DMS 273 treated with DMSO at 0.1 percent for 48 hours (cell line): ENCODE measurements around the gene KCNQ1.

Source experiments
- DNase-seq: peaks from one replicate; lab custom pipeline; 2025; lab: John Stamatoyannopoulos, UW

The KCNQ1 gene

DNA sequence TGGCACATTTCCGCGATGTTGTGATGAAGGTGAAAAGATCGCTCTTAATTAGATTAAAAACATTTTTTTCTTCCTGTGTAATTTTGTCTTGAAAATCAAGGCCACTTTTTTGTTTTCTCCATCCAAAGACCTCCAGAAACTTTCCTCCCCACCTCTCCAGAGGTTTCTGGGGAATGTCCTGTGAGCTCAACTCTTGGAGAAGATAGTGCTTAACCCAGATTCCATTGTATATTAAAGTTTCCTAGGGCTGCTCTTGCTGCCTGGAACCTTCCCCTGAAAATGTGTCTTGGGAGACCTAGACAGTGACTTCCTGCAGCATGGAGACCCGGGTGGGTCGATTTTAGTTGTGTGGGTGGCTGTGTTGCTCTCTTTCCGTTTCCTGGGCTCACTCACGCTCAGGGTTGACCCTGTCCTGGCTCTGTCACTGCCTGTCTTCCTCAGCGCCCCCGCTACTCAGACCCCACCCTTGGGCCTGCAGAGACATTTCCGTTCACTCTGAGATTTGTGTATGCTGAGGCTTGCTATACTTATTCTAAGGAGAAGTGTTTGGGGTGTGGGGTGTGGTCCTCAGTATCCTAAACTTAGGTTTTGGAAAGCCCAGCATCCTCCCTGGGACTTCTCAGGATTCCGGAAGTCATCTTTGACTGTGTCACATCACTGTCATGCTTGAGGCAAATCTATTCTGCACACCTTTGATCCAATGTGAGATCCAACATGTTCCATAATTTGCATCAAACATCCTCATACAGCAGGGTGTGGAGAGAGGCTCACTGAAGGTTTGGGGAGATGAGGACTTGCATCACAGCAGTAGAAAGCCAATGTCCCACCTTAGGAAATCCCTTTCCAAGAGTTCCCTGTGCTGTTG is 207.8 kb downstream of the KCNQ1 start:
- DNase-seq = no peak

DNA sequence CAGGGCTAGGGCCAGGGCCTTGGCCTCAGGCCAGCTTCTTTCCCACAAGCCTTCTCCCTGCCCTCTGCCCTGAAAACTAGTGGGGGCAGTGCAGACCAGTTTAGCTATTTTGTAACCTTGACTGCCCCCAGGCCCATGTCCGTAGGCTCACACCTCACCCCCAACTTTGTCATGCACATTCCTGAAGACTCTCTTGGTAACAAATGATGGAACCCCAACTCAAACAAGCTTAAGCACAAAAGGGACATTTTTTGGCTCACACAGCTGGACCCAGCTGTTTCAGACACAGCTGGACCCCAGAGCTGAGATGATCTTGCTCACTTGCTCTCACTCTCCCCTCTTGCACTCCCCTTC is 208.4 kb downstream of the KCNQ1 start:
- no peak for DNase-seq

DNA sequence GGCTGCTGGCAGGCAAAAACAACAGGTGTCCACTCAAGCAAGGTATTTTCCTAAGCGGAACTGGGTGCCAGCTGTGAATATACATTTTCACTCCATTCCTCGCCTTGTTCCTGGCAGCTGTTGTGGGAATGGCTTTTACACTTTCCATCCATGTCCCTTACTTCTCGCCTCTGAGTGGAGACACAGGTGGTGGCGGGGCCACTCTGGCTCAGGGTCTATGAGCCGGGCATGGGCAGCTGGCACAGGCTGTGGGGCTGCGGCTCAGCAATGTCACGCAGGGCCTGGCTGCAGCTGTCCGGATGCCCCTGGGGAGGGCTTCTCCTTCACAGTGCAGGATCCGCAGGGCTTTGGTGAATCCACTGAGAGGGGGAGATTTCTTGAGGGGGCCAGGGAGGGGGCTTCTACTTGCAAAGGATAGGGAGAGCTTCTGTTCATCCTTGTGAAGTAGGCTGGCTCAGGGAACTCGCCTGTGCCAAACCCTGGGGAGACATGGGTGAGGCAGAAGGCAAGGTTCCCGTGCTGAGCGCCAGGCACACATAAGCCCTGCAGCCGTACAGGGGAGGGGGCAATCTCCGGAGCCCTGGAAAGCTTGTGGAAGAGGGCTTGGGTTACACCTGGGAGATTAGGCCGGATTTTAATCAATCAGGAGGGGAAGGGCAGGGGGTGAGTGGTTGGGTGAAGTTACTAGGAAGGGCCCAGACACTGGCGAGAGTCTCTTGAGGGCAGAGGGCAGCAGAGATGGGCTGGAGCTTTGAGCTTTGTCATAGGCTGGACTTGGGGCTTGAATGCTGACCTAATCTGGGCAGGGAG is 209.3 kb downstream of the KCNQ1 start:
- DNase-seq = peak; percentile 15

DNA sequence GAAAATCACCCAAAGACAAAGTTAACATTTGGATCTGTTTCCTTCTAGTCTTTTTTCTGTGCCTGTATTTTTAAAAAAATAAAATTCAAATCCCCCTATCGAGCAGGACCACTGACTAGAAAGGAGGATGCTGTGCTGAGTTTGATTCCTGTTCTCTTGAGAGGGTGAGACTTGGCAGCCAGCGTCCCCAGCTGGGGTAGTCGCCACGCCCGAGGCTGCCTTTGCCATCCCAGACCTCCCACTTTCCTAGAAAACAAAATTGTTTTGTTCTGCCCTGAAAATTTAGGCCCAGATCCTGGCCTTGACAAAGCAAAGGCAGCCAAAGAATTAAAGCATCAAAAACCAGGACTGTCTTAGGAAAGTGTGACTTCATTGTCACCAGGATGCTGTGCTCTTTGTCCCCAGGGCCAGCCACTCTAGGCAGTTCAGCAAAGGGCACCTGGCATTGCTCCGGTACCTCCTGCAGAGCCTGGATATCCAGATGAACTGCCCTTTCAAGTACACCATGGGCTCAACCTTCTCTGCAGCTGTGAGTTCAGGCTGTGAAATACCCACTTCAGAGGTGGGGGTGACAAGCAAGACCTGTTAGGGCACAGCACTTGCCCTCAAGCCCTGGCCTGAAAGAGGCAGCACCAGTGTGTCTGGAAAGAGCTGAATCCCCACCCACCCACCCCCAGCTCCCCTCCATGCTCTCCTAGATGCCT is 210.4 kb downstream of the KCNQ1 start:
- DNase-seq = no peak

DNA sequence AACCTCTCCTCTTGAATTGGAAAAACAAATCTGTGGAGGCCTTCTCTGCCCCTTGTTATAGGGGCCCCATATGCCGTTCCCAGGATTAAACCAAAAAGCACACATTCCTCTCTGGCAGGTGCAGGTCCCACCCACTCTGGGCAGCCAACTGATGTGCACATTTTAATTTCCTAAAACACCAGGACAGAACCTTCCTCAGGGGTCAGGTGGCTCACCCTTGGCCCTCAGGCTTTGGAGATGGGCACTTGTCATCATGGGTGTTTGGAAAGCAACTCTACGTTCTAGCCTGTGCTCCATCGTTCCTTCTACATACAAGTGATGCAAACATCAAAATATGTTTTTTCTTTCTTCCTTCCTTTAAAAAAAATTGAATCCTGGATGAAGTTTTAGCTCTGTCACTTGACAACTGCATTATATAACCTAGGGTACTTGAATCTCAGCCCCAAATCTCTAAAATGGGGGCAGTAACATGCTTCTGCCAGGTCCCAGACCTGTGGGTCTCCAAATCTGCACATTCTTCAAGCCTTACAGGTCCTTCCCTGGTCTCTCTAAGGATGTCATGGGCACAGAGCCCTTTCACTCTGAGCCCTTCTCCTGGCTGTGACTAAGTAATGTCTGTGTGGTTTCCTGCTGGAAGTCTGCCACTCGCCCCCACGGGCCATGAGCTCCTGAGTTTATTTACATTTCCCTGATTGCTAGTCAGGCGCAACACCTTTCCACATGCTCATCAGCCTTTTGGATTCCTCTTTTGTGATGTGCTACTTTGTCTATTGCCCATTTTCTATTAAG is 211.2 kb downstream of the KCNQ1 start:
- no peak for DNase-seq

DNA sequence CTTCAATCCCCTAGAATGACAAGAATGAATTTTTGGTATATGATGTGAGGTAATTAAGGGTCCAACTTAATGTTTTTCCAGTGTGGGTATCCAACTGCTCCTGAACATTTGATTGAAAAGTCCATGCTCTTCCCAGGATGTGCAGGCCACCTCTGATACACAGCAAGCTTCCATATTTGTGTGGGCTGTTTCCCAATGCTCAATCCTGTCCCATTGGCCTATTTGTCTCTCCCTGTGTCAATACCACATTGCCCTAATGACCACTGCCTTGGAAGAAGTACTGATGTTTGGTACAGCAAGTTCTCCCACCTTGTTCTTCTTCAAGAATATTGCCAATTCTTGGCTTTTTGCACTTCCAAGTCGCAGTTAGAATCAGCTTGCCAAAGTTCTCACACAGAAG is 212.1 kb downstream of the KCNQ1 start:
- no peak for DNase-seq

DNA sequence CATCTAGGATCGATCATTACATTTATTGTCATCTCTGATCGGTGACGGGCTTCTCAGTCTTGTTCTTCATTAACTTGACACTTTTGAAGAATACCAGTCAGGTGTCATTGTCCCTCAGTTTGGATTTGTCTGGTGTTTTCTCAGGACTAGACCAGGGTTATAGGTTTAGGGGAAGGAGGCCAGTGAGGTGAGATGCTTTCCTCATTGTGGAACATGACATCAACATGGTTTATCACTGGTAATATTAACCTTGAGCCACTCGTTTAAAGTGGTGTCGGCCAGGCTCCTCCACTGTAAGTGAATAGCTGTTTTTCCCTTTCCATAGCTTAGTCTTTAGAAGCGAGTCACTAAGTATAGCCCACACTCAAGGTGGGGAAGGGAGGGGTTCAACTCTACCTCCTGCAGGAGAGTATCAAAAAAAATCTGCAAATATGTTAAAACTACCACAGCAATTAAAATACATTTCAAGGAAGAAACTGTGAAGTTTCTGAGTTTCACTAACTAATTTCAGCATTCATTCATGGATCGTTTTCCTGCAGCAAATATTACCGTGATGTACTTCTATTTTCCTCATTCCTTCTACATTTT is 213.0 kb downstream of the KCNQ1 start:
- DNase-seq = no peak

DNA sequence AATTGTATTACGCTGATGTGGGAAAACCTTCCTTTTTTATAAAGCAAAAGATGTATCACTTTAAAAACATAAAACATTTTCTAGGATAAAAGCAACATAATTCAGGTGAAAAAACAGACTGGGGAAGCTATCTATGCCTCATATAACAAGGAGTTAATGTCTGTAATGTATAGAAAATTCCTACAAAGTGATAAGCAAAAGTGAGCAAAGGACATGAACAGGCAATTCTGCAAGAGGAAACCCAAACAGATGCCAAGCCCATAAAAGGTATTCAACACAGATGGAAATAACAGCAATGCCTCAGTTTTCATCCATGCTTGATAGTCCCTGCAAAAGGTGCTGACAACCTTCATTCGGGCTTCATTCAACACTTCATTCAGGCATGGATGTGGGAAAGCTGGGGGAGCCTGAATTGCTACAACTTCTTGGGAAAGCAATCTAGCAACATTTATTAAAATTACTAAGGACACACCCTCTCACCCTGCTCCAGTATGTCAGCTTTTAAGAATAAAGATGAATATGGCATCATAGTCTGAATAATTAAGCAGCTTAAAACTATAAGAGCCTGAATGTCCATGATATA is 215.6 kb downstream of the KCNQ1 start:
- DNase-seq = no peak

DNA sequence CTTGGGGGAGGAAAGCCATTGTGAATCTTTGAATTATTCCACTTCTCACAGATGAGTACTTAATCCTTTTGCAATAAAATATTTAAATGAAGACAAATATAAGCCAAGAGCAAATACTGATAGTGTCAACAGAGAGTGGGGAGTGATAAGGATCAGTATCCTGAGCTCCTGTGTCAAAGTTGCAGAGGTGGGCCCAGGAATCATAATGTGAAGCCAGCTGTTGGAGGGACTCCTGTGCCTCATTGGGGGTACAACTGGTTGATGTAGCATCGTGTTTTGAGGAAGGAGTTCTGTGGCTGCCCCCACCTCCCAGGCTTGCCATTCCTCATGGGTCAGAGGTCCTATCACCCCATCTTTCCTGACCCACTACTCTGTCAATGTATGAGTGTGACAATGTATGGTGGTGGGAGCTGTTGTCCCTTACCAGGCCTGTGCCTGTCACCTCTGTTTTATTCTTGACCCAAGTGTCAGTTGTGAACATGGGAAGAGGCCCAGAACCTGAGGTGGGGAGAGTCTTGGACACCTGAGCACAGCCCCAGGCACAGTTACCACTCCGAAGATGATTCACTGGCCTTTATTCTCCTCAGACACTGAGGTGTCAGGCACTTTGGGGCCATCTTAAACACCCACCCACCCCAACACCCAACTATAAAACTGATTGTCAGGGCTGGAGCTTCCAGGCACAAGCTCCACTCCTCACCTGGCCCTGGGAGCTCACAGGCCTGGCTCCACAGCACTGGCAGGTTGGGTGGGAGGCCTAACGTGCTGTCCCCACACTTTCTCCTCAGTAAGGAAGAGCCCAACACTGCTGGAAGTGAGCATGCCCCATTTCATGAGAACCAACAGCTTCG is 216.6 kb downstream of the KCNQ1 start:
- no peak for DNase-seq

DNA sequence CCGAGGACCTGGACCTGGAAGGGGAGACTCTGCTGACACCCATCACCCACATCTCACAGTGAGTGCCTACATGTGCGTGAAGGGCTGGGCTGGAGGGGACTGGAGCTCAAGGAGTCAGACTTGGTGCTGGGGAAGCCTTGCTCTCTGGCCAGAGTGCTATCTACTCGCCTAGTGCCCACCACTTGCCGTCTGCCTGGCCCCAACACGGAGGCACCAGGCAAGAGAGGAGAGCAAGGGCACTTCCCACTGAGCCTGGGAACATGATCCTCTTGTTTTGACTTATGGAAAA is 217.2 kb downstream of the KCNQ1 start:
- no peak for DNase-seq

DNA sequence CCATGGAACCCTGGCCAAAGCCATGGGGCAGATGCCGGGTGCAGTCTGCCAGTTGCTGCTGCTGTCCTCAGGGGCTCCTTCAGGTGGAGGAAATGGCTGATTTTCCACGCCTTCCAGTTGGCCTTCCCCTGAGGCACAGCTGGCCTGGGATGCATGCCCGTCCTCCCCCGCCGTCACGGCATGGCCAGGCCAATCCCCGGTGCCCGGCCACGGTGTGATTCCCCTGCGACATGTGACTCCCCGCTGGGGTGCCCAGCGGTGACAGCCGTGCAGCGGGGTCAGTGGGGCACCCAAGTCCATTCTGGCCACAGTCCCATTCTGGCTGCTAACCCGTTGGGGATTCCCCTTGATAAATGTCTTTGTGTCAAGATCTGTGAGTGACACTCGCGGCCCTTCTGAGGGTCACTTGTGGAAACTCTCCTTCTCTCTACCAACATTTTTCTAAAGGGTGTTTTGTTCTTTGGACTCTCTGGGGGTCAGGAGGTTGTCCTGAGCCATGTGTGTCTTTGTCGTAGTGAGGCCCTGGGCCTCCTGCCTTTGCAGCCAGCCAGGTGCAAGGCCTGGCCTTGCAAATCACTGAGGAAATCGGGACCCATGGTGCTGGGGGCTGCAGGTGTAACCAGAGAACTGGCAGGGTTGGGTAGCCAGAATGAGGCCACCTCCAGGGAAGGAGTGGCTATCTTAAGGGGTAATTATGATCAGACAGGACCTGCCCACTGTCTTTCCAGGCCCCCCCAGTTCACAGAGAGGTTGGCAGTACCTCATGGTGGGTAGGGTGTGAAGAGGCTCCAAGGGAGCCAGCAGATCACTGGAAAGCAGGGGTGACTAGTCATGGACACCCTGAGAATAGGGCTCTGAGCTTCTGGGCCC is 217.9 kb downstream of the KCNQ1 start:
- DNase-seq = no peak

DNA sequence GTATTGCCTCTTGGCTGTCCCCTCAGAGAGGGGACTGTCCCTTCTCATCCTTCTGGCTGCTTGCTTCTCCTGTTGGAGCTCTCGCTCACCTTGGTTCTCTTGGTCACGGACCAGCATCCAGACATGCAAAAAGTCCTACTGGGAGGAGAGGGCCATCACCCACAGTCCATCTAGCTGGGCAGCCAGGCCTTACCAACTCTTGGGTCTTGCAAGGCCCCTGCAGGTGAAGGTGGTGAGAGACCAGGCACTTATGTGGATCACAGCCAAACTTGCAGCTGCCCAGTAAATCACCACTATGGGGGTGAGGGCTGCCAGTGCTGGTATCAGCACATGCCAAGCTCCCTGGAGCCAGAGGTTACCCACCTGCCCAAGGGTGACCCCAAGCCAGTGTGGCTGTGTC is 218.7 kb downstream of the KCNQ1 start:
- no peak for DNase-seq

DNA sequence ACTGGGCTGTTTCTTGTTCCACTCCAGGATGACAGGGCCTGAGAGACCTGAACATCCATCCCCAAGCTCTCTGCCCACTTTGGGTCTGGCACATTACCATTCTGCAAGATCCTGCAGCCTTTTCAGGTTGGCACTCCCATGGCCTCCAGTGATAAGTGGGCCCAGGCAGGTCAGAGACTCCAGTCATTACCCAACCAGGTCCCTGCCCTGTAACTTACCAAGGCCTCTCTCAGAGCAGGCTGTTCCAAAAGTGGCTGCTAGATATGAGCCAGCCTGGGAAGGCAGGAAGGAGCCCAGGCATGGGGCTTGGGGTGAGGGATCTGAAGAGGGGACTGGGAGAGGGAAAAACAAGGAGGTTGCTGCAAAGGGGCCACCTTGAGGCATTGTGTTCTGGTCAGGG is 219.1 kb downstream of the KCNQ1 start:
- DNase-seq = no peak

DNA sequence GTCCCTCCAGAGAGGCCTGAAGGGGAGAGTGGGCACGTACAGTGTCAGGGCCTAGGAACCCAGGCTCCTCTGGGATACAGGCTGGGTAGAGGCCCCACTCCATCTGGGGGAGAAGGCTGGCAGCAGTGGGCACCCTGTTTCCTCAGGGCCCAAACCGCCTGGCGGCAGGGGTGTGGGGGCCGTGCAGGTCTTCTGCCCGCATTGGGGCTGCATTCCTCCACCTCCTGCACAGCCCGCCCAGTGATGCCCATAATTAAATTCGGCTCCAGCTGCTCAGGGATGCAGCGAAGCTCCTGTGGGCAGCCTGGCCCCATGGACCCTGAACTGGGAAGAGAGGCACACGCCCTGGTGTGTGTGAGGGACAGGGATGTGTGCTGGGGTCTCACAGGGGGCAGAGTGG is 219.6 kb downstream of the KCNQ1 start:
- no peak for DNase-seq

DNA sequence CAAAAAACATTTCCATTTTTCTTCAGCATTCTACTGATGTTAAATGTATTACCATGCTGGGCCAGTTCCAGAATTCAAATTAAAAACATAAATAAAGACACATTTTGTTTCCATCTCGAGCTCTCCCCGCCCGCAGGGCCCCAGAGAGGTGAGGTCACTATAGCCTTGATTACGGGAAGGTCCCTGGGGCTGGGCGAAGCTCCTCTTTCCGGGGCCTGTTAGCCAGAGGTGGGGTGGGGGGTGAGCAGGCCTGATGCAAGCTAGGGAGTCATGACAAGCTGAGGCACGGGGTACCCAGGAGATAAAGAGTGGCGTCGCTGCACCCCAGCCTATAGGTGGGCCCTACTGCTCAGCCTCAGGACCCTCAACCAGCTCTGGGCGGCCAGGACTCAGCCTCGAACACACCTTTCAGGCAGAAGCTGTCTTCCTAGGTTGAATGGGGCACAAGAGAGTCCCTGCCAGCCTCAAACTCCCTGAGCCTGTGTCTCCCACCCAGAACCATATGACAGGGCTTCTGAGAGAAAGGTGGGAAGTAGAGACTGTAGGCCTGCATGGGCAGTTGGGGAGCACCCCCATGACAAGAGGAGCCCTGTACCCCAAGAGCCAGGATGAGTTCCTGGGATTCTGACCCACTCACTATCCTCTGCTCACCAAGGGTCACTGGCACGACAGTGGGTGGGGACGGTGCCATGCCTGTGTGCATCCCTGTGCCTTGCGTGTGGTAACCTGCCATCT is 220.2 kb downstream of the KCNQ1 start:
- no peak for DNase-seq

DNA sequence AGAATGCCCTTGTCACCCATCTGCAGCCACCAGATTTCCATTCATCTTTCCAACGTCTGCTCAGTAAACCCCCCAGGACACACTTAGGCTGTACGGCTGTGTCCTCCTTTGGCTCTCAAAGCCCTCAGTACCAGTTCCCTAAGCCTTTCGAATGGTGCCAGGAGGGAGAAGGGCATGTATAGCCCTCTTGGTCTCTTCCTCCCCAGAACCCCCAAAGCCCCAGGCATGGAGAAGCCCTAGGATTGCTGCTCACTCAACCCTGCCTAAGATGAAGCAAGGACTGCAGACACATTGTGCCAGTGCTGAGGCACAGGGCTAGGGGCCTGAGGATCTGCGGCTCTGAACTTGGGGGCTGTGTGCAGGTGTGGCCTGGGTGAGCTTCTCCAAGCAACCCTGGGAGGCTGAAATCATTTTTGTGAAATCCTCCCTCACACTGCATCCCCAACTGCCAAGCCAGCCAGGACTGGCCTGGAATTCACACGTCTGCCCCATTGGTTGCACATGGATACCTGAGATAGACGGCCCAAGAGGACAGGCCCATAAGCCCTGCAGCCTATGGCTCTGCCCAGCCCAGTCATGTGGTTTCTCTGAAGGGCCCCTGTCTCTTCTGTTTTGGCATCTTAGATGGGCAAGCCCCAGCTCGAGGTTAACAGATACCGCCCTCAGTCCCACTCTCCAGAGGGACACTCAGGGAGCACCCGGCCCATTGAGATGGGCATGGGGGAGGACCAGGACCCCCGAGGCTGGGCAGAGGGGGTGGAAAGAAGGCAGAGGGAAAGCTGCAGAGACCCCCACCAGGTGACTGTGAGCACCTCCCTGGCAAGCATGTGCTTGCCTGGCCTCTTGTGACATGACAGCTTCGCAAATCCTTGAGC is 221.0 kb downstream of the KCNQ1 start:
- DNase-seq = no peak

DNA sequence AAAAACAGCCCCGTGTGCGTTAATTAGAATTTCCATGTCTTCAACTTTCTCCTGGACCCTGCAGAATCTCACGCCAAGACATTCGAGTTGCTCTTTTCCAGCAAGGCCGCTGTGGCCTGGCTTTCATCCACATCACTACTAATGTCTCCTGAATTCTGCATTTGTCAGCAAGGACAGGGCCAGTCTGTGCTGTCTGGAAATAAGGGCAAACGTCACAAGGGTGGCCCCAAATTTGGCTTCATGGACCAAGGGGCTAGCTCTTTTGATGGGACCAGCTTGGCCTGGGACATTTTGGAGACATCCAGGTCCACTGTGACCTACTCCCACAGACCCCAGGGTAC is 221.6 kb downstream of the KCNQ1 start:
- DNase-seq = no peak
